GM21526 (cell line): Measurements from ENCODE around the gene DLGAP3.
"Not testable (repeated sequence)": the region's sequence is repeated elsewhere in the genome, so short reads cannot be mapped to it uniquely, and the experiment has no call there.

Source experiments
- ATAC-seq: cut with Tn5 transposase; IDR thresholded peaks from one replicate; pipeline ENCODE4 v1.9.1; 2021; ENCODE audit warnings: moderate library complexity; ENCODE audit not compliant: unreplicated experiment, low FRiP score

Gene DLGAP3

DNA sequence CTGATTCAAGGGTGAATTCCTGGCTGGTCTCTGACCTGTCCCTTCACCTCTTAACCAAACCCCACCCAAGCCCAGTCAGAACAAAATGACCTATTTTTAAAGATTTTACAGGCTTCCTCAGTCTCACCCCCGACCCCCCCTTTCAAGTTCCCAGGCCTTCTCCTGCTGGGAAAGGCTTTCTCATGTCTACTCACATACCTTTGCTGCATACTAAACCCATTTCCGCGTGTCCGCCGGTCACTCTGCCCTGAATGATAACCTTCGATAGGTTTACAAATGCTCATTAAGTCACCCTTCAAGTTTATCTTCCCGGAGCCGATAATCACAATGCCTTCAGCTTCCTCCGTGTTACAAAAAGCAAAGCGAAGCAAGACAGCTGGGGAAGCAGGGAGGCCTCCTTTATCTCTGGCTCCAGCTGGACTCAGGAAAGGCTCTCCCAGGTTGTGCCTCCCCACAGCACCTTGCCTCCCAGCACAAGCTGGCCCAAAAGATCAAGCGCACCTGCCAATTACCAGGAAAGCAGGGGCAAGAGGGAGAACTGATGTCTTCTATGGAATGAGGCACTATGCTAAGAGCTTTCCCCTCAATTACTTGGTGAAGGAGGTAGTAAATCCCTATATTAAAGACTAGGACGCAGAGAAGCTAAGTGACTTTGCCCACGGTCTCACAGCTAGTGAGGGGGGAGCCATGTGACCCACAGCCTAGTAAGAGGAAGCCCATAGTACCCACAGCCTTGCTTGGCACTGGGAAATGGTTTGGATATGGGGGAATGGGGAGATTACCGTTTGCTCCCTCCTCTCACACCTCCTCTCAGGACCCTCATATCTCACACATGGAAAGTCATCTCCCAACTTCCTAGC, 85.8 kb downstream of the DLGAP3 start:
- ATAC-seq: no peak

DNA sequence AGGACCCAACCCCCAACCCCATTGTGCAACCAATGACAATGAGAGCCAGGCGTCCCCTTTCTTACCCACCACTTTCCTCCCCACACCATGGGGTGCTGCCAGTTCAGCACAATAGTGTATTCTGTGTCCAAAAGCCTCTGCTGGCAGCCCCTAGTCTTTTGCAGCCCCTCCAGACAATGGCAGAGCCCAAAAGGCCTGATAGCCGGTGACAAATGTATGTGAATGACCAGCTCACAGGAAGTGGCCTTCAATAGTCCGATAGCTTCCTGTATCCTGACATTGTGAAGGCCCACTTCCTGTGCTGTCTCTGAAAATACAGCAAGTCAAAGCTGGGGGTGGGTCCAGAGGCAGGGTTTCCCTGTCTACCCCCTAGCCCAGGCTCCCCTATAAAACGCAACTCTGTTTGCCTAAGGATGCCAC, 86.5 kb downstream of the DLGAP3 start:
- no peak for ATAC-seq

DNA sequence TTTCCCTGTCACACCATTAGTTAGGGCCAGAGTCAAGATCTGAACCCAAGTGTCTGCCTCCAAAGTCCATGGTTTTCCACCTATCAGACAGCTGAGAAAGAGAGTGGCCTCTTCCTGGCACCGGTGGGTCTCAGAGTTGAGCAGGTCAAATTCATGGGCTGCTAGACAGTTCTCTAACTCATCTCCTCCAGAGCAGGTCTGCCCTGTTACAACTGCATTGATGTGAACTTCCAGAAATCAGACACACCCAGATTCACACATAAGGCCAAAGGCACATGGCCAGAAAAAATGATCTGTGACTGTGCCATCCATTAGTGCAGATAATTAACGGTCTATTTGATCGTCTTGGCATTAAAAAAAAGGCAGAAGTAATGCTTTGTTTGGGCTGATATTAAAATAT, 87.4 kb downstream of the DLGAP3 start:
- ATAC-seq: no peak

DNA sequence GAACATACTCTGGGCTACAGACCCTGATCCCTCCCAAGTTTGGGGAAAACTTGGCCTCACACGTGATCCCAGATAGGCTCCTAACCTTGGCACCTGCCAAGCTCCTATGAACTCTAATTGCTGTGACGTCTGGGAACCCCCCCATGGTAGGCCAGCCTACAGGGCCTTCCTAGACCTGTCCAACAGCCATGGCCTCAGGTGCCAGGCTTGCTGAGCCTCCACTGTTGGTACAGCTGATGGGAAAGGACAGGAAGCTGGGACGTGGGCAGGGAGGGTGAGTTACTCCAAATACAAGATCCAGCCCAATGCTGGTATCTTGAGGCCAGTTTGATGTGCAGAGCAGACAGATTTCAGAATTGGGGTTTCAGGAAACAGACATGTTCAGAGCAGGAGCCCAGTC, 89.0 kb downstream of the DLGAP3 start:
- no peak for ATAC-seq

DNA sequence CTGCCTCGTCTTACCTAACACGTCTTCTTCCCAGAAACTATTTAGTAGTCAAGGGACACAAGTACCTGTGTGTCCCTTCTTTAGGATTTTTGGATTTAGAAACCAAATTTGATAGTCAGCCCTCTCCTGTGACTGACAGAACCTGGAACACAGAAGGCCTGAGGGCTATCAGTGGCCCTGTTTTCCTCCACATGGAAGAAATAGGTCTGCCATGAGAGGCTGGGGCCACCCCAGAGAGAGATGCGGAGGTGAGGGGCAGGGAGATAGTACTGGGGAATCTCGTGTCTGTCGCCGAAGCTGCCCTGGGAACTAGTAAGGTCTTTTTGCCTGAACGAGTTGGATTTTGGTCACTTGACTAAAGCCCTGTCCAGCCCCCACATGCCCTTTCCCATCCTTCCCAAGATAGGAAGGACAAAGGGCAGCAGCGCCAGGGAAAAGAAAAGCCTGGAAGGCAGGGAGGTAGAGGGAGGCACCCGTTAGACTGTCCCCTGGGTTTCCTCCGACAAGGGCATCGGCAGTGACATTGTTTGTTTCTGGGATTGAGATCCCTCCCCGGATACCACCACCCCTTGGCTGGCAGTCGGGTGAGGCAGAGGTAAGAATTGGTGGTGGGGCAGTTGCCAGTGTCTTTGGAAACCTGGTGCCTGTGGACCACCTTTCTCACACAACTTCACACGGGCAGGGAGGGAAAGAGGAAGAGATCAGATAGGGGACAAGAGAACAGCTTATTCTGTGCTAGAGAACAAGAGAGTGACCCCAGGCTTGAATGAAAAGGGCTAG, 89.7 kb downstream of the DLGAP3 start:
- ATAC-seq: no peak

DNA sequence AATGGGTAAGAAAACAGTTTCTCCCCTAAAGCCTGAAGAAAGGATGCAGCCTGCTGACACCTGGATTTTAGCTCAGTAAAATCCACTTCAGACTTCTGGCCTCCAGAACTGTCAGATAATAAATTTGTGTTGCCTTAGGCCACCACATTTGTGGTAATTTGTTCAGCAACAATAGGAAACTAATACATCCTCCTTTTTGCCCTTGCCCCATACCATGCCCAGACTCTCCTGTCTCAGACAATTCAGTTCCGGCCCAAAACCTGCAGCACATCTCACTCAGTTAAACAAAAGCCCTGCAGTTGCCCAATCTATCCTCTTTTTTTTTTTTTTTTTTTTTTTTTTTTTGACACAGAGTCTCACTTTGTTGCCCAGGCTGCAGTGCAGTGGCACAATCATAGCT, 95.7 kb downstream of the DLGAP3 start:
- no peak for ATAC-seq

DNA sequence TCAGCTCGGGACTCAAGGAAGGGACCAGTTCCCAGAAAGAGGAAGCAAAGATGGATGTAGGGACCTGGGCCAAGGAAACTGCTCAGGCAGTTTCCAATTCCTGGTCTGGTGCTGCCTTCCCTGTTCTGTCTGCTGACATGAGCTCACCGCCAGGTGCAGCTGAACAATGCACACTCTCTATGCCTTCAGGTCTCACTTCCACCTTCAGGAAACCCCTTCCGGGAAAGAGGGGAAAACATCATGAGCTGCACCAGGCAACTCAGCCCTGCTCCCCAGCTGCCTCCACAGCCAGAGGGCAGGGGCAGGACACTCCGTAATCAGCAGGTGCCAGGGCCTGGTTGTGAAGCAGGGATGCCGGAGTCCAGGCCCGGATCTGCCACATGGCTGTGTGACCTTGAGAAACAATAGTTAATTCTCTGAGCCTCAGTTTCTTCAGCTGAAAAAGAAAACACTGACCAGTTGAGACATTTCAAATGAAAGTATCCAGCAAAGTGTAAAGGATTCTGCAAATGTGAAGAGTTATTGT, 97.7 kb downstream of the DLGAP3 start:
- ATAC-seq: no peak

DNA sequence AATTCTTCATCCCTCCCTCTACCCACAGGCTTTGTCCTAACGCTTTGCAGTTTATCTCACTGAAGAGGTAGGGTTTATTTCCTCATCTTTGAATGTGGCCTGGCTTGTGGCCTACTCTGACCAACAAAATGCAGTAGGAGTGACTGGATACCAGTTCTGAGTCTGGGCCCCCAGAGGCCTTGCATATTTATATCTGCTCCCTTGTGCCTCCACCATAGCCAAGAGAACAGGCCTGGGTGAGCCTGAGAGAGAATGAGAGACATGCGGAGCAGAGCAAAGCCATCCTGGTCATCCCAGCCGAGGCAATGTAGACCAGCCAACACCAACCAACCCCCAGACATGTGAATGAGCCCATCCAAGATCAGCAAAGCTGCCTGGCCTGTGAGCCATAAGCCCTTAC, 100.2 kb downstream of the DLGAP3 start:
- ATAC-seq: no peak

DNA sequence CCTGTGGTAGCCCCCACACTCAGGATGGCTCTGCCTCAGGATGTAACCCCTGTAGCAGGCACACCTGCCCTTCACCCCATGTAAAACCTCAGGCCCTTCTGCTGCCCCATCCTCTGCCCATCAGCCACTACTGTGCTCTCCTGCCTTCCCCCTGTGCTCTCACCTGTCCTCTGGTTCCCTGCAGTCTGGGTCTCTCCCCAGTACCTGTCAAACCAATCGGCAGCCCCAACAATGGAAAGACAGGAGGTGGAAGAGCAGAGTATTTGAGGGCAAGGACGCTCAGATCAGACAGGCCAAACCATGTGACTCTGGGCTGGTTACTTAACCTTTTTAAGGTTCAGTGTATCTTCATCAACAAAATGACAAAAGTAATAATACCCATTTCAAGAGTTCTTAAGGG, 100.8 kb downstream of the DLGAP3 start:
- no peak for ATAC-seq

DNA sequence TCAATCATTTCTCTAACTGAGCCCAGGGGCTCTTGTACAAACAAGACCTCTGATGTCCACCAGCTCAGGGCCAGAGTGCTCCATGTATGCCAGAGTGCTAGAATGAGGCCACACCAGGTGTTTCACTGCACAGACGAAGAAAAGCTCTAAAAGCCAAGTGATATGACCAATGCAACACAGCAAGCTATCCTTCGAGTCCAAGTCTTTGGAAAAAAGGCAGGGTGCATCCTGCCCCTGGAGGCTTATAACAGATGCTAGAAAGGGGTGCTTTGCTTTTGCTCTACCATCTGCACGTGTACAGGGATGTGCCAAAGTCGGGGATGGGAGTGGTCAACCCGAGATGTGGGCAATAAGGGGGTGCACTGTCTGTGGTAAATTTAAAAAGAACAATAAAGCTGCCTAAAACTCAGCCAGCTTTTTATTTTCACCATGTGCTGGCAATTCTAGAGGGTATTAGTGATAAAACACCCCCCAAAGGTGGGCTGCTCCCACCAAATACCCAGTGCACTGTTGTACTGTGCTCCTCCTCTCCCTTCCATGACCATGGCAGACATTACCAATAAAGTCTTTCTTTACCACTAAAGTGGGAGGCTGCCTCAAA, 102.0 kb downstream of the DLGAP3 start:
- no peak for ATAC-seq

DNA sequence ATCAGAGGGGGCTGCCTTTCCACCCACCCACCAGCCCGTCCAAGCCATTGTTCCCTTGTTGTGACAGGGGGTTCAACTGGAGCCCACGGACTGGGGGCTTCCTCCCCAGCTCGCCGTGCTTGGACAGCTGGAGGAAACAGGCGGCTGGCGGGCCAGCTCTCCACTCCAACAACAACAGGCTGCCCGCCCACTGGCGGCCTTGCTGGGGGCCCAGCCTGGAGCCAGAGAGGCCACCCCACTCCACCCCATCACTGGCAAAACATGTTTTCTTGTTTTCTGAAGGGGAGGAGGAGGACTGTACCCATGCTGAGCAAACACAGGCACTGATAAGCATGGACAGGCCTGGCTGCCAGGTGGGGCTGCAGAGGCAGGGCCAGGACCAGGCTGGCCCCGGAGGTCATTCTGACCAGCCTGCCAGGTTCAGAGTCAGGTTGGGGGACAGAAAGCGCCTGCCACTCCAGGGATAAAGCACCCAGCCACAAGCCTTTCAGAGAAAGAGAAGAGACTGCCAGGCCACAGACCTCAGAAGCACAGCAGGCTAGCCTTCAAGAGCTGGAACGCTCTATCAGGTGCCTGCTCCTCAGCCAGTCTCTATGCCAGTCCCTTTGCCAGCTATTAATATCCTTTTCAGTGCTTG, 103.9 kb downstream of the DLGAP3 start:
- ATAC-seq: no peak

DNA sequence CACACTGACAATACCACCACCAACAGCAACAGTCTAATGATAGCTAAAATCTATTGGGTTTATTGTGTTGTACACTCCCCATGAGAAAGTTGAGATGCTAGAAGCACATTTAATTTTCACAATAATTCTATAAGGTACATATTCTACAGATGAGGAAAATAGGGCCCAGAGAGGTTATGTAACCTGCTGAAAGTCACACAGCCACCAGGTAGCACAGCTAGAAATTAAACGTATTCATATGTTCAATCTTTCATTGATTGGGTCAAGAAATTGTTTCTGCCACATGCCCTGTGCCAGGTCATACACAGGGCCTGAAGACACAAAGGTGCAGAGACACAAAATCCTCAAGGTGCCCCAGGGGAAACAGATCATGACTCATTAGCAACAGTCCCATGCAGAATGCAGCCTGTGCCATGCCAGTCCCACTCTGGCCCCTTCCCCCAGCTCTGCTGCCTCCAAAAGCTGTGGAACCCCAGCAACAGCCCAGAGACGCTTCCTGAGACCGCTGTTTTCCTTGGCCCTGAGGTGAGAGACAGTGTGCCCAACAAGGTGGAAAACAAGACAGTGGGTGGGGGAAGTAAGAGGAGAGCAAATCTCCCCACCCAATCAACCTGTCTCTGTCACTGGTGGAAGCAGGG, 104.5 kb downstream of the DLGAP3 start:
- ATAC-seq: no peak

DNA sequence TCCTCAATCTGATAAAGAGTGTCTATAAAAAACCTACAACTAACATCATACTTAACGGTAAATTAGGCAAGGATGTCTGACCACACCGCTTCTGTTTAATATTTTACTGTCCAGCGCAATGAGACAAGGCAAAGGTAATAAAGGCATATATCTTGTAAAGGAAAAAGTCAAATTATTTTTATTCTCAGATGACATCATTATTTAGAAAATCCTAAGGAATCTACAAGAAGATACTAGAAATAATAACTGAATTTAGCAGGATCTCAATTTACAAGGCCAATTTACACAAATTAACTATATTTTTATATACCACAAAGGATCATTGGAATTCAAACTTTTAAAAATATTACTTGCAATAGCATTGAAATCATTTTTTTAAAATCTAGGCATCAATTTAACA, 107.2 kb downstream of the DLGAP3 start:
- ATAC-seq: no peak

DNA sequence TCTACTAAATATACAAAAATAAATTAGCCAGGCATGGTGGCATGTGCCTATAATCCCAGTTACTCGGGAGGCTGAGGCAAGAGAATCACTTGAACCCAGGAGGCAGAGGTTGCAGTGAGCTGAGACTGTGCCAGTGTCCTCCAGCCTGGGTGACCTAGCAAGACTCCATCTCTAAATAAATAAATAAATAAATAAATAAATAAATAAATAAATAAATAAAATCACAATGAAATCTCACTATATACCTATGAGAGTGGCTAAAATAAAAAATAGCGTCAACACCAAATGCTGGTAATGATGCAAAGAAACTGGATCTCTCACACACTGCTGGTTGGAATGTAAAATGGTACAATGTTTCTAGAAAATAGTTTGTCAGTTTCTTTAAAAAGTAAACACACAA, 110.6 kb downstream of the DLGAP3 start:
- ATAC-seq: not testable (repeated sequence)

DNA sequence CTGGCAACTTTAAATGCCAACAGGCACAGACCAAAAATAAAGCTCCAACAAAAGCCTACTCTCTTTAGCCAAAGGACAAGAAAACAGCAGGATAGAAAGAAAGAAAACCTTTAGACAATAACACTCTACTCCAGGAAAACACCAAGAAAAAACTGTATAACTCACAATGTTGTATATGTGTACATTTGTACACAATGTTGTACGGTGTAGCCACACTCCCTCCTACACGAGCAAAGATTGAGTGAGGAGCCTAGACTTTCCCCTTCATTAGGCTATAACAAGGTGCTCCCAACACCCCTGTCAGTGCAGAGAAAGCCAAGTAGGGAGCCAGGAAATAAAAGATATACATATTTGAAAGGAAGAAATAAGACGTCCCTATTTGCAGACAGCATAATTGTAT, 112.7 kb downstream of the DLGAP3 start:
- ATAC-seq: no peak

DNA sequence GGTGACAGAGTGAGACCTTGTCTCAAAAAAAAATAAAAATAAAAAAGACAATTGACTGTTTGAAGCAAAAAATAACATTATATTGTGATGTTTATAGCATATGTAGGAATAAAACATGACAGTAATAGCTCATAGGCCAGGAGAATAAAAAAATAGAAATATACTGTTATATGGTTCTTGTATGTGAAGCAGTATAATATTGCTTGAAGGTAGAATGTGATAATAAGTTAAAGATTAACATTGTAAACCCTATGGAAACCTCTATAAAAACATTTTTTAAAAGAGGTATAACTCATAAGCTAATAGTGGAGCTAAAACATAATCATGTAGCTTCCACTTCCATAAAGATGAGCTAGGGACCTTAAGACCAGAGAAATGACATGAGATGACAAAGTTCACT, 113.1 kb downstream of the DLGAP3 start:
- ATAC-seq: no peak
